NCI-H524 (cell line): ENCODE results near the gene LTV1.
"Not testable (repeated sequence)": the region's sequence is repeated elsewhere in the genome, so short reads cannot be mapped to it uniquely, and the experiment has no call there.

Experiments
- DNase-seq, 2 experiments: peaks; one replicate each; lab custom pipeline; 2025; lab: John Stamatoyannopoulos, UW

LTV1 gene

GRCh38 chr6:143842461-143842901, 657 bp upstream of the LTV1 start:
- DNase-seq, result no peak

GRCh38 chr6:143843677-143843999, 500 bp downstream of the LTV1 start:
- DNase-seq, result no peak

- no peak for DNase-seq
Observed at GRCh38 chr6:143844006-143844405, 868 bp downstream of the LTV1 start.

GRCh38 chr6:143845033-143845432, 1.9 kb downstream of the LTV1 start:
- DNase-seq, result no peak

GRCh38 chr6:143851706-143852105, 8.6 kb downstream of the LTV1 start:
- DNase-seq, result not testable (repeated sequence)

GRCh38 chr6:143855057-143855456, 11.9 kb downstream of the LTV1 start:
- not testable (repeated sequence) for DNase-seq

GRCh38 chr6:143856762-143857161, 13.6 kb downstream of the LTV1 start:
- not testable (repeated sequence) for DNase-seq

GRCh38 chr6:143857651-143858050, 14.5 kb downstream of the LTV1 start:
- no peak for DNase-seq

GRCh38 chr6:143859891-143860660, 16.9 kb downstream of the LTV1 start:
- no peak for DNase-seq

GRCh38 chr6:143863771-143864170, 20.6 kb downstream of the LTV1 start:
- no peak for DNase-seq

- no peak for DNase-seq
Observed at GRCh38 chr6:143864234-143864633, 21.1 kb downstream of the LTV1 start, which contains the start of gene ZC2HC1B. TSS of gene ZC2HC1B (plus strand) at chr6:143864474. CDS start at chr6:143864540, 66 bp downstream.

GRCh38 chr6:143867236-143867635, 24.1 kb downstream of the LTV1 start:
- no peak for DNase-seq

- not testable (repeated sequence) for DNase-seq
Observed at GRCh38 chr6:143868808-143869207, 25.7 kb downstream of the LTV1 start.

GRCh38 chr6:143871202-143871730, 28.1 kb downstream of the LTV1 start:
- DNase-seq, result peak; percentile 85 to 95

GRCh38 chr6:143872201-143872600, 29.1 kb downstream of the LTV1 start:
- DNase-seq, result no peak

GRCh38 chr6:143873600-143873999, 30.5 kb downstream of the LTV1 start:
- not testable (repeated sequence) for DNase-seq

- not testable (repeated sequence) for DNase-seq
Observed at GRCh38 chr6:143874503-143874902, 31.4 kb downstream of the LTV1 start.

GRCh38 chr6:143877584-143878271, 34.6 kb downstream of the LTV1 start:
- DNase-seq, result no peak

GRCh38 chr6:143878272-143878760, 35.2 kb downstream of the LTV1 start:
- no peak for DNase-seq

GRCh38 chr6:143880412-143880811, 37.3 kb downstream of the LTV1 start:
- DNase-seq, result no peak

- no peak for DNase-seq
Observed at GRCh38 chr6:143882401-143882930, 39.3 kb downstream of the LTV1 start.

GRCh38 chr6:143884216-143884900, 41.2 kb downstream of the LTV1 start:
- peak; percentile 27 to 80 for DNase-seq
